Stimulated activated CD8-positive, alpha-beta memory T cell treated with anti-CD3 and anti-CD28 coated beads, Interleukin-12 subunit alpha, Interleukin-12 subunit beta, amount 100 ng/mL, for 1 hour (primary cell): ENCODE measurements around the gene SNRNP27.
"Not testable (repeated sequence)": the region's sequence is repeated elsewhere in the genome, so short reads cannot be mapped to it uniquely, and the experiment has no call there.

Source experiments
- DNase-seq: peaks from one replicate; pipeline ENCODE4 v3.0.0-alpha.2; 2020; ENCODE audit warnings: low read depth

SNRNP27 gene, protein sequence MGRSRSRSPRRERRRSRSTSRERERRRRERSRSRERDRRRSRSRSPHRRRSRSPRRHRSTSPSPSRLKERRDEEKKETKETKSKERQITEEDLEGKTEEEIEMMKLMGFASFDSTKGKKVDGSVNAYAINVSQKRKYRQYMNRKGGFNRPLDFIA

GRCh38 chr2:69893684-69894551 lies at the start of gene SNRNP27:
Gene SNRNP27 (plus strand): TSS chr2:69893956. CDS start chr2:69893985, 29 bp downstream.
- DNase-seq = peak; percentile 69

DNA sequence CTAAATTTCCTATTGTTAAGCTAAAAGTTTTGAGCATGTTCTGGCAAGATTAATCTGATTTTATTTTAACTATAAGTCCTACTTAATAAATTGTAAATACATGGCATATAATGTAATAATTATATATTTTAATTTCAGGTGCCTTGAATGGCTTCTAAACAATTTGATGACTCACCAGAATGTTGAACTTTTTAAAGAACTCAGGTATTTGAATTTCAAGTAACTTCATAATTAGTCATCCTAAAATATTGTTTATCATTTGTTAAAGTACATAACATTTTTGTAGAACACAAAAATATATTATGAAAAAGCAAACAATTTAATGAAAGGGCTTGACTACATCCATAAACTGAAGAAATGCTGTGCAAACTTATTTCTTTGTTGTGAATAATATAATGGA lies 49.8 kb upstream of the SNRNP27 start:
- no peak for DNase-seq

DNA sequence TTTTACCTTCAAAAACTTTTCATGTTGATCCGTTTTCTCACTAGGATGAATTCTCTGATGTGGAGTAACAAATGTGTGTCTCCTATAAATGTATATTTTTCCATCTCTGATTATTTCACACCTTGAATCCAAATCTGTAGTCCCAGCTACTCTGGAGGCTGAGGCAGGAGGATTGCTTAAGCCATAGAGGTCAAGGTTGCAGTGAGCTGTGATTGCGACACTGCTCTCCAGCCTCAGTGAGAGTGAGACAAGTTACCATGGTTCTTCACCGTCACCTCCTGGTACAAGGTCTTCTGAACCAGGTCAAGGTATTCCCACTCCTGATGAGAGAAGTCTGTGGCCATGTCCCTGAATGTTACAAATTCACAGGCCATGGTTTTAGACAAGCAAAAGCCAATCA lies 49.2 kb upstream of the SNRNP27 start:
- DNase-seq = no peak

DNA sequence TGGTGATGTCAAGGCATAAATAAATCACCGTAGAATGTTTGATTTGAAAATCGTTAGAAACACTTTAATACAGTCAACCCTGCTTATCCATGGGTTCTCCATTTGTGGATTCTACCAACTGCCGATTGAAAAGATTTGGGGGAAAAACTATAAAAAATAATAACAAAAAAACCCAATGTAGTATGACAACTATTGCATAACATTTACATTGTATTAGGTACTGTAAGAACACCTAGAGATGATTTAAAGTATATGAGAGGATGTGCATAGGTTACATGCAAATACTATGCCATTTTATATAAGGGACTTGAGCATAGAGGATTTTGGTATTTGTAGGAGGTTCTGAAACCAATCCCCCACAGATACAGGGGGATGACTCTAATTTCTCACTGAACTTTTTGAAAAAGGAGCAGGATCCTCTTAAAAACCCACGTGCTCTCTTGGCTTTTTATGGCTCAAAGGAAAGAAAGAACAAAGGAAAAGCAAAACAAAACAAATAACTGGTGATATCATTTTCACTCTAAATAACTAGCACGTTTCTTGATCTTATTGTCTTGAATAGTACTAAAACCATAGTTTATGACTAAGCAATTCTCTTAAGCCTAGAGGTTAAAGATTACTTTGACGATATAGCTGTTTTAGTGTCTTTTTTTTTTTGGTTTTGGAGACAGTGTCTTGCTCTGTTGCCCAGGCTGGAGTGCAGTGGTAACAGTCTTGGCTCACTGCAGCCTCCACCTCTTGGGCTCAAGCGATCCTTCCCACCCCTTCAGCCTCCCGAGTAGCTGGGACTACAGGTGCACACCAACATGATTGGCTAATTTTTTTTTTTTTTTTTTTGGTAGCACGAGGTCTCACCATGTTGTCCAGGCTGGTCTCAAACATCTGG lies 47.3 kb upstream of the SNRNP27 start:
- DNase-seq = no peak

- DNase-seq = no peak
These were observed 46.5 kb upstream of the SNRNP27 start for GRCh38 chr2:69847068-69847828.

DNA sequence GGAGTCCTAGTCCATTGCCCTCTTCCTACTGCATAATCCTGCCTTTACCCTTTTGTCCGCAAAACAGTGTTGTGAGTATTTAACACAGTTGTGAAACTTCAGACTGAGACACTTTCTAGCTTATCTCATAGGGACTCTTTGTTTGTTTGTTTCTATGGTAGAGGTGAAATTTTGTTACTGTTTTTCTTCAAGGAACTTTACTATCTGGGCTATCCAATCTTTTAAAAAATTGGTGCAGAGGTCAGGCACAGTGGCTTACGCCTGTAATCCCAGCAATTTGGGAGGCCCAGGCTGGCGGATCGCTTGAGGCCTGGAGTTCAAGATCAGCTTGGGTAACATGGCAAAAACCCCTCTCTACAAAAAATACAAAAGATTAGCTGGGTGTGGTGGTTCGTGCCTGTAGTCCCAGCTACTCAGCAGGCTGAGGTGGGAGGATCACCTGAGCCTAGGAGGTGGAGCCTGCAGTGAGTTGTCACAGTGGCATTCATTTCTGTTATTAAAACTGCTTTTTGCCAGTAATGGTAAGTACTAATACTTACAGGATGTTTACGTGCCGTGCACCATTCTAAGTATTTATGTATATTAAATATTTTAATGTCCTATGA lies 45.5 kb upstream of the SNRNP27 start:
- DNase-seq = no peak

DNA sequence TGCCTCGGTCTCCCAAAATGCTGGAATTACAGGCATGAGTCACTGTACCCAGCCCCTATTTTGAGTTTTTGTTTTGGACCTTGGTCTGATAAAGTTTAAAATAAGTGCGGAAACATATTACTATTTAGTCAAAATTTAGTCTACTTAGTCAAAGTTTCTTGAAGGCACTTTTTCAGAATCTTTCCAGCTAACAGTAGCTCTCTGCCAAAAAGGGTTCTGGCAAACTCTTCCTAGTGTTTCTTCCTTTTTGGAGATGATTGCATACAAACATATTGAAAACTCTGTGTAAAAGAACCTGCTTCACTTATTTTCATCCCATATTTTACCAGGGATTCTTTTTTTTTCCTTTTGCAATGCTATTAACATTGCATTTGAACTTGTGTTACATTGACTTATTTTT lies 35.5 kb upstream of the SNRNP27 start:
- DNase-seq = no peak

- DNase-seq = no peak
These were observed 30.5 kb upstream of the SNRNP27 start for GRCh38 chr2:69863298-69863697.

GRCh38 chr2:69888451-69888850 lies 5.3 kb upstream of the SNRNP27 start:
- DNase-seq = no peak

DNA sequence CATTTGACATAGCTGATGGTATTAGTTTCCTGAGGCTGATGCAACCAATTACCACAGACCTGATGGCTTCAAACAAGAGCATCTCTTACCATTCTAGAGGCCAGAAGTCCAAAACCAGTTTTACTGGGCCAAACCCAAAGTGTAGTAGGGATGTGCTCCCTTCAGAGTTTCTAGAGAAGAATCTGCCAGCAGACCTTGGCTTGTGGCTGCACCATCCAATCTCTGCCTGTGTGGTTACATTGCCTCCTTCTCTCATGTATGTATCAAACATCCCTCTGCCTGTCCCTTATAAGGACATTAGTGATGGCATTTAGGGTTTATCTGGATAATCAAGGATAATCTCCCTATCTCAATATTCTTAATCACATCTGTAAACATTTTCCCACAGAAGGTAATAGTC lies 4.5 kb upstream of the SNRNP27 start:
- no peak for DNase-seq

DNA sequence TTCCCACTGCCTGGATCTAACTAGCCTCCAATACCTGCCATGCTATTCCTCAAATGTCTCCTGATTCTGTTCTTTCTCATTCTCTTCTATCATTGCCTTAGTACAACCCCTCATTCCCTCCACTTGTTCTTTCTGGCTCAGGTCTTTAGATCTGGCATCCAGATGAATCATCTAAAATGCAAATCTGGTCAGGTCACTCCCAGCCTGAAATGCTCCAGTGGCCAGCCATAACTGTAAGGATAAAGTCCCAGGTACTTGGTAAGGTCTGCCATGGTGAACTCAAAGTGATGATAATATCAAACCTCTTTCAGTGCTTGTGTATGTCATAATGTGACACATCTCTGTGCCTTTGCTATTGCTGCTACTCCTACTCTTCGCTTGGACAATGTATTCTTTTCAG lies 2.9 kb upstream of the SNRNP27 start:
- DNase-seq = no peak

- DNase-seq = not testable (repeated sequence)
These were observed 825 bp upstream of the SNRNP27 start for GRCh38 chr2:69892838-69893424.

DNA sequence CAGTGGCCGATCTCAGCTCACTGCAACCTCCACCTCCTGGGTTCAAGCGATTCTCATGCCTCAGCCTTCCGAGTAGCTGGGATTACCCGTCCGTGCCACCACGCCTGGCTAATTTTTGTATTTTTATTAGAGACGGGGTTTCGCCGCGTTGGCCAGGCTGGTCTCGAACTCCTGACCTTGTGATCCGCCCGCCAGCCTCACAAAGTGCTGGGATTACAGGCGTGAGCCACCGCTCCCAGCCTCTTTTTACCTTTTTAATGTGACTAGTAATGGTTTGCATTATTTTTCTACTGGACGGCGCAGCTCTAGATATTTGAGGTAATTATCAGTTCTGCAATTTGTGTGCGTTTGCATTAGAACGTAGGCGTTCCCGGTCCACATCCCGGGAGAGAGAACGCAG lies 981 bp downstream of the SNRNP27 start:
- DNase-seq = not testable (repeated sequence)

- DNase-seq = no peak
These were observed 8.6 kb downstream of the SNRNP27 start for GRCh38 chr2:69902213-69902922.

- DNase-seq = no peak
These were observed 13.5 kb downstream of the SNRNP27 start for GRCh38 chr2:69907216-69907615.

DNA sequence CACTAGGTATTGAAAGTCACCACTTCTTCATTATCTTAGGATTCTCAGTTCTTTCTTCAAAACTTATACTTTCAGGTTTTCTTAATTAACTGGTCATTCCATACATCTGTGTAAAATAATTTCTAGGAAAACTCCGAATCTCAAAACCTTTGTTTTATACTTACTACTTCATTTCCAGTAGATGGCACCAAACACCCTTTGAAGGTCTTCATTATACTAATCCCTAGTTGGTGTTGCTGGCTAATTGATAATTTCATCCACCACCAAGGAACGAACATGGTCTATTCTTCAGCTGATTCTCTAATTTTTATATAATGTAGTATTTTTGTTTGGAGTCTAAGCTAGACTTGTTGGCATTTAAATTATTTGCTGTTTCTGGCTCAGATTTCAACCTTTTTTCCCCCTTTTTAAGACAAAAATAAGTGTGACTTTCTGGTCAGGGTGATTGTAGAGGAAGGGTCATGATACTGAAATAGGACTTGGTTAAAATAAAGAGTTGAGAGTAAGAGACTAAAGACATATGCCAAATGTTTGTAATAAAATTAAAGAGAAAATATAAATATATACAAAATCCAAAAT lies 18.3 kb downstream of the SNRNP27 start:
- DNase-seq = no peak

GRCh38 chr2:69914164-69914949 lies 20.6 kb downstream of the SNRNP27 start:
- peak; percentile 100 for DNase-seq

DNA sequence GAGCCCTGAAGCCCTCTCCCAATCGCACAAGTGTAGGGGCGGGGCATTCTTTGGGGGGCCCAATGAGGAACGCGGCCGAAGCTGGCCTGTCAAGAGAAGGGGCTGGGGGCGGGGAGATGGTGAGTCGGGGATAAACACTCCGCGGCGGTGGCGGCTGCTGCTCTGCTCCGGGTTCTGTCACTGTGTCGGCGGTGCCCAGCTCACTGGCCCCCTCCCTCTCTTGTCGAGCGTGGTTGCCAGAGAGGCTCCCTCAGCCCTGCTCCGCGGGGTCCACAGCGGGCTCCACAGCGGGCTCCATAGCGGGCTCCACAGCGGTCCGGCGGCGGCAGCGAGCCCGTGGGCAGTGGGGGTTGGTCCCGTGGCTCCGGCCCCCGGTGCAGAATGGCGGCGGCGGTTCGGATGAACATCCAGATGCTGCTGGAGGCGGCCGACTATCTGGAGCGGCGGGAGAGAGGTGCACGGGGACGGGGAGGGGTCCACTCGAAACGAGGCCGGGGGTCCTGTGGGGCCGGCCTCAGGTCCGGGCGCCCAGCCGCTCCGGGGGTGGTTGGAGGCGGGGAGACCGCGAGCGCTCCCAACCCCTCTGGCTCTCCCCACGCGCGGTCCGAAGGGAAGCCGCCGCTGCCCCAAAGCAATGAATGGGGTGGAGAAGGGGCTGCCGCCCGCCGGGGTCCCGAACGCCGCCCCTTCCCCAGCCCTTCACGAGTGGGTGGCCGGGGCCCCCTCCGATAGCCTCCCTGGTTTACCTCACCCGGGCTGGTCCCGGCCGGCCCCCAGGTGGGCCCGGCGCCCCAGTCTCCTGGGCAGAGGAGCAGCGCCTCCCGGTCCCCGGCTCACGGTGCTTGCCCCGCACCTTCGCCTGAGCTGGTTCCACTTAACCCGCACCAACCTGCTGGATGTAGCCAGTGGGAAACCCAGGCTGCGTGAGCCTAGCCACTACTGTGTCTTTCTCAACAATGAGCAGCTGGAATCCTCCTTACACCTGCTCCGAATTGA lies 21.5 kb downstream of the SNRNP27 start, which contains the start of gene MXD1:
Gene MXD1, plus strand, starts transcription at position 160 of the 996 bp plus-strand sequence. Its CDS starts 222 bp downstream, at position 382.
- DNase-seq = no peak
